K562 (cell line): Measurements from ENCODE around the gene MAPK4. TPM values are rescaled to one million over a fixed set of nuclear protein-coding genes. Genes with fewer than 3 reads are reported as not detected.

Experiments used
- ATAC-seq: fragments of 200-7000 bp; cut with Tn5 transposase; 3 replicates; pipeline ENCODE4 v1.9.1; 2020; ENCODE audit warnings: moderate library complexity
- BruUV-seq: library from RNA; stranded (reverse); fragments of 400-500 nt; replicated peaks from 2 replicates; lab custom pipeline; 2021; lab: Mats Ljungman, UMichigan
- CTCF ChIA-PET: fragments of 300-600 bp; formaldehyde crosslinking; extraction: SDS; loops from one replicate; lab custom pipeline; 2021; ENCODE audit warnings: low intra/inter-chr PET ratio; lab: Yijun Ruan, JAX
- POLR2A ChIA-PET: fragments of 300-600, 350-650 bp; sonication (Branson Sonifier 250); formaldehyde crosslinking; extraction: SDS; loops from one replicate; lab custom pipeline; 2021; ENCODE audit warnings: antibody characterized with exemption, inconsistent platforms; lab: Yijun Ruan, JAX
- DNase-seq, 4 experiments: peaks; one replicate each; pipeline versions ENCODE4 v3.0.0 to v3.0.0-alpha.2; 2011 to 2018; ENCODE audit warnings: low spot score in 3 of 4, mixed read lengths in 3 of 4; ENCODE audit errors: extremely low read depth in 1 of 4
- FAIRE-seq: peaks from 2 replicates; lab custom pipeline; 2011; peaks lifted over from hg19 to GRCh38; lab: Jason Lieb, UNC
- H2AFZ ChIP-seq: 2 replicates; pipeline ENCODE4 v1.6.0; 2011; ENCODE audit warnings: low read depth, low read length, control low read depth, inconsistent platforms
- H3K27ac ChIP-seq: fragments of 200-600 bp; 3 replicates; pipeline ENCODE4 v1.8.0; 2011; ENCODE audit warnings: low read depth, mild to moderate bottlenecking, control low read depth, inconsistent platforms, low read length, moderate library complexity, mixed read lengths; ENCODE audit errors: extremely low read depth
- H3K27me3 ChIP-seq, 2 experiments: fragments of 300-600 bp in 1 of 2; 2 replicates in 1 of 2; 3 replicates in 1 of 2; pipeline versions ENCODE4 v1.6.0 to v1.8.0; 2011; ENCODE audit warnings: inconsistent platforms in 2 of 2, low read length in 2 of 2, mild to moderate bottlenecking in 1 of 2, mixed read lengths in 1 of 2, moderate library complexity in 1 of 2; ENCODE audit not compliant: control insufficient read depth in 2 of 2, insufficient read depth in 2 of 2
- H3K36me3 ChIP-seq: fragments of 300-600 bp; 3 replicates; pipeline ENCODE4 v1.8.0; 2011; ENCODE audit warnings: mild to moderate bottlenecking, low read length, inconsistent platforms; ENCODE audit not compliant: control insufficient read depth, insufficient read depth
- H3K4me1 ChIP-seq, 2 experiments: fragments of 200-600 bp in 1 of 2; replicated peaks in 1 of 2; 2 replicates in 1 of 2; 3 replicates in 1 of 2; pipeline versions ENCODE4 v1.5.1 to v1.8.0; 2011; ENCODE audit warnings: inconsistent platforms in 2 of 2, low read length in 2 of 2, mild to moderate bottlenecking in 1 of 2, mixed read lengths in 1 of 2, moderate library complexity in 1 of 2; ENCODE audit not compliant: control insufficient read depth in 2 of 2, insufficient read depth in 2 of 2
- H3K4me2 ChIP-seq: 2 replicates; pipeline ENCODE4 v1.6.1; 2011; ENCODE audit warnings: low read length, control low read depth, inconsistent platforms, mixed read lengths; ENCODE audit not compliant: insufficient read depth
- H3K4me3 ChIP-seq: fragments of 200-600 bp; sonication (generic), shearing (Covaris generic); 2 replicates; pipeline ENCODE4 v1.5.1; 2016; ENCODE audit warnings: control low read depth, inconsistent platforms
- H3K79me2 ChIP-seq: fragments of 200-600 bp; 3 replicates; pipeline ENCODE4 v1.8.0; 2011; ENCODE audit warnings: low read length, inconsistent platforms; ENCODE audit not compliant: control insufficient read depth, insufficient read depth
- H3K9ac ChIP-seq, 2 experiments: 2 replicates each; pipeline versions ENCODE4 v1.6.0 to v1.6.1; 2011; ENCODE audit warnings: low read depth in 2 of 2, low read length in 2 of 2, control low read depth in 1 of 2, inconsistent platforms in 1 of 2, mild to moderate bottlenecking in 1 of 2, mixed read lengths in 1 of 2; ENCODE audit not compliant: insufficient read depth in 1 of 2
- H3K9me1 ChIP-seq: one replicate; pipeline ENCODE4 v1.6.0; 2011; ENCODE audit warnings: inconsistent platforms, mild to moderate bottlenecking, low read length, moderate library complexity; ENCODE audit not compliant: control insufficient read depth, insufficient read depth
- H3K9me3 ChIP-seq: replicated peaks from 2 replicates; pipeline ENCODE4 v1.5.1; 2011; ENCODE audit warnings: low read depth, low read length, inconsistent platforms; ENCODE audit not compliant: control insufficient read depth, insufficient read depth
- H4K20me1 ChIP-seq: replicated peaks from 2 replicates; pipeline ENCODE4 v1.6.1; 2011; ENCODE audit warnings: low read length, inconsistent platforms, mixed read lengths; ENCODE audit not compliant: control insufficient read depth, insufficient read depth
- ELF2 ChIP-seq: fragments of 250-450 bp; sonication (Bioruptor Pico); IDR thresholded peaks from 2 replicates; pipeline ENCODE4 v1.5.0; 2021; ENCODE audit warnings: mild to moderate bottlenecking
- EP300 ChIP-seq: IDR thresholded peaks from 2 replicates; pipeline ENCODE4 v1.6.1; 2012; ENCODE audit warnings: low read length, improper control_type of control experiment
- HMG20A ChIP-seq: fragments of 450-650 bp; formaldehyde crosslinking; conservative IDR thresholded peaks from 2 replicates; pipeline ENCODE4 v1.4.0; 2020; ENCODE audit warnings: mild to moderate bottlenecking, mixed read lengths
- HNRNPLL ChIP-seq: fragments of 200-400 bp; formaldehyde crosslinking; IDR thresholded peaks from 2 replicates; pipeline ENCODE4 v1.6.1; 2017; ENCODE audit warnings: low read length, low read depth, mild to moderate bottlenecking; ENCODE audit not compliant: poor library complexity, severe bottlenecking
- MEF2A ChIP-seq: IDR thresholded peaks from 2 replicates; pipeline ENCODE4 v1.6.1; 2011; ENCODE audit warnings: low read depth, mild to moderate bottlenecking, low read length, moderate library complexity; ENCODE audit not compliant: control insufficient read depth
- NFIC ChIP-seq: fragments of 450-650 bp; IDR thresholded peaks from 2 replicates; pipeline ENCODE4 v1.6.1; 2017; ENCODE audit warnings: mild to moderate bottlenecking, inconsistent platforms
- POLR2A ChIP-seq: fragments of 450-650 bp; conservative IDR thresholded peaks from 2 replicates; pipeline ENCODE4 v1.6.1; 2016
- ZBTB1 ChIP-seq: sonication (generic); formaldehyde crosslinking; IDR thresholded peaks from 2 replicates; pipeline ENCODE4 v1.8.1; 2023; ENCODE audit warnings: missing genetic modification reagents, low read depth, mild to moderate bottlenecking, borderline replicate concordance
- ZBTB8A ChIP-seq: fragments of 450-650 bp; IDR thresholded peaks from 2 replicates; pipeline ENCODE4 v1.6.1; 2018; ENCODE audit warnings: mild to moderate bottlenecking, moderate library complexity; ENCODE audit not compliant: partially characterized antibody
- ZNF274 ChIP-seq: IDR thresholded peaks from 2 replicates; pipeline ENCODE4 v1.6.1; 2011; ENCODE audit warnings: low read depth, mild to moderate bottlenecking, low read length, moderate library complexity, borderline replicate concordance
- ZNF561 ChIP-seq: fragments of 450-650 bp; formaldehyde crosslinking; conservative IDR thresholded peaks from 2 replicates; pipeline ENCODE4 v1.4.0; 2020; ENCODE audit warnings: mild to moderate bottlenecking, moderate library complexity
- WGBS: fragments of 100-300 bp; shearing (Covaris generic); methylation state at CpG from one replicate; pipeline ENCODE4 v1.1.6; 2016; ENCODE audit warnings: low coverage, mixed read lengths; ENCODE audit not compliant: insufficient coverage; ENCODE audit errors: missing lambda C conversion rate; 5-methylcytosine and 5-hydroxymethylcytosine counted together
- in situ Hi-C: fragments of 300-500 bp; cut with MboI; formaldehyde crosslinking; loops from 4 replicates; pipeline ENCODE4 v1.15.0; 2018; ENCODE audit warnings: inconsistent platforms, mixed read lengths
- intact Hi-C: fragments of 100-400 bp; cut with micrococcal nuclease; formaldehyde crosslinking; loops from 2 replicates; pipeline ENCODE4 v1.14.2; 2022
- polyA plus RNA-seq, 8 experiments: library from polyadenylated mRNA; depleted of rRNA in 4 of 8; stranded (reverse) in 5 of 8; unstranded in 3 of 8; fragments of >200 nt; fragmentation: Nextera tagmentation in 2 of 8; fragmentation: Illumina TruSeq in 1 of 8; extraction: Ambion mirVana in 2 of 8; extraction: Trizol in 1 of 8; gene quantifications; 2 replicates each; pipeline versions ENCODE4 v1.2.1 to v1.2.3, GENCODE V29; 2011 to 2014; ENCODE audit warnings: inconsistent platforms in 1 of 8, missing spikeins in 1 of 8
- total RNA-seq, 7 experiments: library from RNA; depleted of rRNA in 6 of 7; stranded (reverse); fragments of >200 nt in 6 of 7; fragmentation: Illumina TruSeq in 2 of 7; extraction: Trizol in 2 of 7; gene quantifications; 2 replicates each; pipeline versions ENCODE4 v1.2.1 to v1.2.3, GENCODE V29; 2011 to 2021; ENCODE audit warnings: low replicate concordance in 1 of 7
- TF ChIP-seq, protein P1 (sequence below): fragments of 450-650 bp; IDR thresholded peaks from 2 replicates; pipeline ENCODE4 v1.6.1; 2017; ENCODE audit warnings: antibody characterized with exemption, mild to moderate bottlenecking
- TF ChIP-seq, protein P2 (sequence below): sonication (generic); formaldehyde crosslinking; IDR thresholded peaks from 2 replicates; pipeline ENCODE4 v1.8.1; 2023; ENCODE audit warnings: mild to moderate bottlenecking, missing genetic modification reagents
- TF ChIP-seq, protein P3 (sequence below): fragments of 250-450 bp; sonication (Bioruptor Pico); IDR thresholded peaks from 2 replicates; pipeline ENCODE4 v1.5.0; 2022; ENCODE audit warnings: mild to moderate bottlenecking

MAPK4 gene
- total and polyA plus RNA-seq, 9 of the 15 experiments (the other 6 are each of a cell fraction or from before 2014, with no cell fraction given) = not detected

DNA sequence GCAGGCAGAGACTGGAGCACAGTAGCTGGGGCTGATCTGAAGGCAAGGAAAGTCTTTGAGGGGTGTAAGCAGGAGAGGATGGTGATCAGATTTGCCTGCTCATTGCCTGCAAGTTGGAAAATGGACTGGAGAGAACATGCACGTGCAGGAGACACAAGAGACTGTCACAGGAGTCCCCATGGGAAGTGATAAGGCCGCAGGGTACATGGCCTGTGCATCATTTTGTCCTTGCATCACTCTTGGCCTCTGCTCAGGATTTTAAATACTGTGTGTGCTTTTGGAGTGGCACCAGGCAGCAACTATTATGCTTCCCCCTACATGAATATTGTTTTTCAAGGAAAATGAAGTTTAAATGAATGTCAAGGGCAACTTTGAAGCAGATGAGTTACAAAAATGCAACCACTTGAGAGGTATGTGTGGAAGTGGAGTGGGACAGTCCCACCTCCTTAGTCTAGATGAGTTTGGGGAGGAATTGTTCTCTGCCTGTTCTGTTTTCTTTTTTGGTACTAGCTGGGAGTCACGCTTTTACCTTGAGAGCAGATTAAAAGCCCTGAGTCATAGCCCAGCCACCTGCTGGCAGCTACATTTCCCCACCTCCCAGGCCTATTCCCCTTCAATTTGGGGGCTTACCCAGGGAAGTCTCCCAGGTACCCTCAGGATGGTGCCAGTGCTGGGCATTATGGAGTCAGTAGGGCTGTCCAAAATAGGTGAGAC, 19.3 kb downstream of the MAPK4 start:
- Histone ChIP-seq H3K9ac (no peak overlapping the region), H3K9me3 (no peaks in the 10 kb centered on the region), H3K4me2 (no peak overlapping the region), H3K27ac (no peak overlapping the region), H3K79me2 (no peaks in the 10 kb centered on the region), H3K36me3 (no peaks in the 10 kb centered on the region), H2AFZ (no peak overlapping the region), H3K9me1 (no peaks in the 10 kb centered on the region), H3K4me1 (no peaks in the 10 kb centered on the region), H4K20me1 (no peaks in the 10 kb centered on the region), H3K4me3 (no peak overlapping the region), H3K27me3 (no peaks in the 10 kb centered on the region)
- ChIA-PET CTCF (no interaction called here), POLR2A (no interaction called here)
- no peak for FAIRE-seq
- no peak for ATAC-seq
- in situ Hi-C loops = no loop called here
- 0% methylated on average over 2 of the region's 3 CpGs for WGBS
- intact Hi-C loops = no loop called here
- no TSS peak for BruUV-seq
- no peak for DNase-seq
- no peak for TF ChIP-seq ELF2 (CRISPR knock-in tag)
- TF ChIP-seq ZNF561 (CRISPR knock-in tag) = no peak
- no peak for TF ChIP-seq POLR2A
- TF ChIP-seq EP300 = no peak
- no peak for TF ChIP-seq HMG20A
- TF ChIP-seq, protein P1, sequence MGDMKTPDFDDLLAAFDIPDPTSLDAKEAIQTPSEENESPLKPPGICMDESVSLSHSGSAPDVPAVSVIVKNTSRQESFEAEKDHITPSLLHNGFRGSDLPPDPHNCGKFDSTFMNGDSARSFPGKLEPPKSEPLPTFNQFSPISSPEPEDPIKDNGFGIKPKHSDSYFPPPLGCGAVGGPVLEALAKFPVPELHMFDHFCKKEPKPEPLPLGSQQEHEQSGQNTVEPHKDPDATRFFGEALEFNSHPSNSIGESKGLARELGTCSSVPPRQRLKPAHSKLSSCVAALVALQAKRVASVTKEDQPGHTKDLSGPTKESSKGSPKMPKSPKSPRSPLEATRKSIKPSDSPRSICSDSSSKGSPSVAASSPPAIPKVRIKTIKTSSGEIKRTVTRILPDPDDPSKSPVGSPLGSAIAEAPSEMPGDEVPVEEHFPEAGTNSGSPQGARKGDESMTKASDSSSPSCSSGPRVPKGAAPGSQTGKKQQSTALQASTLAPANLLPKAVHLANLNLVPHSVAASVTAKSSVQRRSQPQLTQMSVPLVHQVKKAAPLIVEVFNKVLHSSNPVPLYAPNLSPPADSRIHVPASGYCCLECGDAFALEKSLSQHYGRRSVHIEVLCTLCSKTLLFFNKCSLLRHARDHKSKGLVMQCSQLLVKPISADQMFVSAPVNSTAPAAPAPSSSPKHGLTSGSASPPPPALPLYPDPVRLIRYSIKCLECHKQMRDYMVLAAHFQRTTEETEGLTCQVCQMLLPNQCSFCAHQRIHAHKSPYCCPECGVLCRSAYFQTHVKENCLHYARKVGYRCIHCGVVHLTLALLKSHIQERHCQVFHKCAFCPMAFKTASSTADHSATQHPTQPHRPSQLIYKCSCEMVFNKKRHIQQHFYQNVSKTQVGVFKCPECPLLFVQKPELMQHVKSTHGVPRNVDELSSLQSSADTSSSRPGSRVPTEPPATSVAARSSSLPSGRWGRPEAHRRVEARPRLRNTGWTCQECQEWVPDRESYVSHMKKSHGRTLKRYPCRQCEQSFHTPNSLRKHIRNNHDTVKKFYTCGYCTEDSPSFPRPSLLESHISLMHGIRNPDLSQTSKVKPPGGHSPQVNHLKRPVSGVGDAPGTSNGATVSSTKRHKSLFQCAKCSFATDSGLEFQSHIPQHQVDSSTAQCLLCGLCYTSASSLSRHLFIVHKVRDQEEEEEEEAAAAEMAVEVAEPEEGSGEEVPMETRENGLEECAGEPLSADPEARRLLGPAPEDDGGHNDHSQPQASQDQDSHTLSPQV = no peak
- TF ChIP-seq MEF2A = no peak
- no peak for TF ChIP-seq ZBTB8A
- no peak for TF ChIP-seq ZNF274
- TF ChIP-seq NFIC = no peak
- TF ChIP-seq HNRNPLL = no peak
- TF ChIP-seq, protein P2, sequence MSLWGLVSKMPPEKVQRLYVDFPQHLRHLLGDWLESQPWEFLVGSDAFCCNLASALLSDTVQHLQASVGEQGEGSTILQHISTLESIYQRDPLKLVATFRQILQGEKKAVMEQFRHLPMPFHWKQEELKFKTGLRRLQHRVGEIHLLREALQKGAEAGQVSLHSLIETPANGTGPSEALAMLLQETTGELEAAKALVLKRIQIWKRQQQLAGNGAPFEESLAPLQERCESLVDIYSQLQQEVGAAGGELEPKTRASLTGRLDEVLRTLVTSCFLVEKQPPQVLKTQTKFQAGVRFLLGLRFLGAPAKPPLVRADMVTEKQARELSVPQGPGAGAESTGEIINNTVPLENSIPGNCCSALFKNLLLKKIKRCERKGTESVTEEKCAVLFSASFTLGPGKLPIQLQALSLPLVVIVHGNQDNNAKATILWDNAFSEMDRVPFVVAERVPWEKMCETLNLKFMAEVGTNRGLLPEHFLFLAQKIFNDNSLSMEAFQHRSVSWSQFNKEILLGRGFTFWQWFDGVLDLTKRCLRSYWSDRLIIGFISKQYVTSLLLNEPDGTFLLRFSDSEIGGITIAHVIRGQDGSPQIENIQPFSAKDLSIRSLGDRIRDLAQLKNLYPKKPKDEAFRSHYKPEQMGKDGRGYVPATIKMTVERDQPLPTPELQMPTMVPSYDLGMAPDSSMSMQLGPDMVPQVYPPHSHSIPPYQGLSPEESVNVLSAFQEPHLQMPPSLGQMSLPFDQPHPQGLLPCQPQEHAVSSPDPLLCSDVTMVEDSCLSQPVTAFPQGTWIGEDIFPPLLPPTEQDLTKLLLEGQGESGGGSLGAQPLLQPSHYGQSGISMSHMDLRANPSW (CRISPR knock-in tag) = no peak
- TF ChIP-seq, protein P3, sequence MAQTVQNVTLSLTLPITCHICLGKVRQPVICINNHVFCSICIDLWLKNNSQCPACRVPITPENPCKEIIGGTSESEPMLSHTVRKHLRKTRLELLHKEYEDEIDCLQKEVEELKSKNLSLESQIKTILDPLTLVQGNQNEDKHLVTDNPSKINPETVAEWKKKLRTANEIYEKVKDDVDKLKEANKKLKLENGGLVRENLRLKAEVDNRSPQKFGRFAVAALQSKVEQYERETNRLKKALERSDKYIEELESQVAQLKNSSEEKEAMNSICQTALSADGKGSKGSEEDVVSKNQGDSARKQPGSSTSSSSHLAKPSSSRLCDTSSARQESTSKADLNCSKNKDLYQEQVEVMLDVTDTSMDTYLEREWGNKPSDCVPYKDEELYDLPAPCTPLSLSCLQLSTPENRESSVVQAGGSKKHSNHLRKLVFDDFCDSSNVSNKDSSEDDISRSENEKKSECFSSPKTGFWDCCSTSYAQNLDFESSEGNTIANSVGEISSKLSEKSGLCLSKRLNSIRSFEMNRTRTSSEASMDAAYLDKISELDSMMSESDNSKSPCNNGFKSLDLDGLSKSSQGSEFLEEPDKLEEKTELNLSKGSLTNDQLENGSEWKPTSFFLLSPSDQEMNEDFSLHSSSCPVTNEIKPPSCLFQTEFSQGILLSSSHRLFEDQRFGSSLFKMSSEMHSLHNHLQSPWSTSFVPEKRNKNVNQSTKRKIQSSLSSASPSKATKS (CRISPR knock-in tag) = no peak
- TF ChIP-seq ZBTB1 (CRISPR knock-in tag) = no peak
